ES-I3 (cell line): Measurements from ENCODE around the gene GAS7.
"Not testable (repeated sequence)": the region's sequence is repeated elsewhere in the genome, so short reads cannot be mapped to it uniquely, and the experiment has no call there.

ENCODE experiments used
- H3K36me3 ChIP-seq: 2 replicates; pipeline ENCODE4 v1.6.1; 2013; ENCODE audit warnings: mild to moderate bottlenecking, low read length, control low read depth, moderate library complexity; ENCODE audit not compliant: insufficient read depth
- H3K4me1 ChIP-seq: 2 replicates; pipeline ENCODE4 v1.6.1; 2013; ENCODE audit warnings: mild to moderate bottlenecking, control low read depth, low read length; ENCODE audit not compliant: insufficient read depth
- H3K9ac ChIP-seq: 2 replicates; pipeline ENCODE4 v1.6.1; 2013; ENCODE audit warnings: low read depth, mild to moderate bottlenecking, low read length, moderate library complexity
- H3K9me3 ChIP-seq: 2 replicates; pipeline ENCODE4 v1.6.1; 2013; ENCODE audit warnings: mild to moderate bottlenecking, low read length, moderate library complexity; ENCODE audit not compliant: control insufficient read depth, insufficient read depth

The GAS7 gene

DNA sequence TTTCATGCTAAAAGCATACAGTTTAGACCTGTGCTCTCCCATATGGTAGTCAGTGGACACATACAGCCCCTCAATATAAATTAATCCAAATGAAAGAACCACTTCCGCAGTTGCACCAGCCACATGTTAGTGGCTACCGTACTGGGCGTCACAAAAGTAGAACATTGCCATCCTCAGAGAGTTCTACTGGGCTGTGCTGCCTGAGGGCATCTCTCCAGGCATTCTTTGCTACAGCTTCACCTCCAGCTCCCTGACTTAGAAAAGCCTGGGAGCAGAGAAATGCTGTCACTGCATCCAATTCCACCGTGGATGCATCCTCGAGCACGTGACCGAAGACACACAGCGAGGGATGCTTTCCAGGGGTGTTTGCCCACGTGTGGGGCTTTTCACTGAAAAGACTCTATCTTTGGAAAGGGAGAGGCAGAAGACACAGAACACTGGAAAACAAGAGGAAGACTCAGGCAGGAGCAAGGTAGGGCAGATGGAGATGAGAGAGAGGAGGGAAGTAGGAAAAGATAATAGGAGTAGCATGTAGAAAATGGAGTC lies 86.4 kb downstream of the GAS7 start:
- Histone ChIP-seq H3K9me3 (no peaks in the 10 kb centered on the region), H3K36me3 (no peaks in the 10 kb centered on the region), H3K4me1 (peaks cover 8% of the 10 kb centered on the region; the same call in 1 of the 2 replicates)

DNA sequence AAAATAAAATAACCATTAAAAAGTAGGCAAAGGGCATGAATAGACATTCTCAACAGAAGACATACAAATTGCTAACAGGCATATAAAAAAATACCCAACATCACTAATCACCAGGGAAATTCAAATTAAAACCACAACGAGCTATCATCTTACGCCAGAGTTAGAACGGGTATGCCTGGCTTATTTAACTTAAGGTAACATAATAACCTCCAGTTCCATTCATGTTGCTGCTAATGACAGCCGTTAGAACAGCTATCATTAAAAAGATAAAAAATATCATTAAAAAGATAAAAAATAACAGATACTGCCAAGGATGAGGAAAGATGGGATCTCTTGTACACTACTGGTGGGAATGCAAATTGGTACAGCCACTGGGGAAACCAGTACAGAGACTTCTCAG lies 89.3 kb downstream of the GAS7 start:
- H3K9ac ChIP-seq: no peak overlapping the region
- H3K9me3 ChIP-seq: no peaks in the 10 kb centered on the region
- H3K4me1 ChIP-seq: peaks cover 2% of the 10 kb centered on the region; the same call in 1 of the 2 replicates
- H3K36me3 ChIP-seq: no peaks in the 10 kb centered on the region

More for the DNA sequence above, 86.4 kb downstream of the GAS7 start:
- H3K9ac ChIP-seq: no peak overlapping the region

GRCh38 chr17:10107316-10108165 lies 90.9 kb downstream of the GAS7 start:
- Histone ChIP-seq H3K9ac (no peak overlapping the region), H3K9me3 (no peaks in the 10 kb centered on the region), H3K4me1 (peaks cover 4% of the 10 kb centered on the region; the same call in 1 of the 2 replicates), H3K36me3 (no peaks in the 10 kb centered on the region)

- peaks cover 2% of the 10 kb centered on the region; the same call in 1 of the 2 replicates for H3K4me1 ChIP-seq
- no peaks in the 10 kb centered on the region for H3K36me3 ChIP-seq
- H3K9ac ChIP-seq: no peak overlapping the region
- H3K9me3 ChIP-seq: no peaks in the 10 kb centered on the region
These were observed 92.3 kb downstream of the GAS7 start for GRCh38 chr17:10106067-10106466.

- no peaks in the 10 kb centered on the region for H3K36me3 ChIP-seq
- peaks cover 2% of the 10 kb centered on the region; the same call in 1 of the 2 replicates for H3K4me1 ChIP-seq
- no peak overlapping the region for H3K9ac ChIP-seq
- no peaks in the 10 kb centered on the region for H3K9me3 ChIP-seq
These were observed 92.8 kb downstream of the GAS7 start for GRCh38 chr17:10105513-10106001.

- Histone ChIP-seq H3K4me1 (peaks cover 2% of the 10 kb centered on the region; the same call in 1 of the 2 replicates), H3K9me3 (no peaks in the 10 kb centered on the region)
These were observed 94.7 kb downstream of the GAS7 start for GRCh38 chr17:10103712-10104111.

DNA sequence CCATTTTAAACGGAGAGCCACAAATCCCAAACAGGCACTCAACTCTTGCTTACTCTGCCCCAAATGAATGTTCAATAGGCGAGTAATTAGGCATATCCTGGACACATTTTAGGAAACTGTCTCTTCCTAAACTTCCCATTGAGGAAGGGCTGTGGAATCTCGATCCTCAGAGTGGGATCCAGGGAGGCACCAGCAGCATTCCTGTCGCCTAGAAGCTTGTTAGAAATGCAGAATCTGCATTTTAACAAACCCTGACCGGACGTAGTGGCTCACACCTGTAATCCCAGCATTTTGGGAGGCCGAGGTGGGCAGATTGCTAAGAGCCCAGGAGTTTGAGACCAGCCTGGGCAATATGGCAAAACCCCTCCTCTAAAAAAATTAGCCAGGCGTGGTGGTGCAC lies 95.6 kb downstream of the GAS7 start:
- Histone ChIP-seq H3K36me3 (no peaks in the 10 kb centered on the region), H3K4me1 (peaks cover 2% of the 10 kb centered on the region; the same call in 1 of the 2 replicates), H3K9me3 (no peaks in the 10 kb centered on the region), H3K9ac (no peak overlapping the region)

More at GRCh38 chr17:10103712-10104111, 94.7 kb downstream of the GAS7 start:
- H3K9ac ChIP-seq: no peak overlapping the region
- H3K36me3 ChIP-seq: no peaks in the 10 kb centered on the region

DNA sequence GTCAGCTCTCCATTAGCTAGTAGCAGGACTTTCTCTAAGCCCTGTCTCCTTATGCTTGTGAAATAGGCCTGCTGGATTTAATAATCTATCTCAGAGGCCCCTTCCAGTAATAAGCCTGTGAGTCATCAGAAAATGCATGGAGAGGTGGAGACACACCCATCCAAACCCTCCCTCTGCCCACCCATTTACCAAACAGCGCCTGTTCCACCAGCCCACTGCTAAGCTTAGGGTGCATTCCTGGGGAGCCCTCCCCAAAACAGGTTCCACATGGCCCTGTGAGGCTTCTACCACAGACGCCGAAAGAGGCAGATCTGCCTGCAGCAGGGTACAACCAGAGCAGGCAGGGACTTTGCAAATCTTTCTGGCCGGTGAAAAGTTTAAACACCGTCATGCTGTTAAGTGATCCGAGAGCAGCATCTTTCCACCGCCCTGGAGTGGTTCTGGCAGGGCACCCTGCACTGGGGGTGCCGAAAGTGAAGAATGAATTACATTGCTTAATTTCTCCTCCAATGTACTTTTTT lies 99.3 kb downstream of the GAS7 start:
- Histone ChIP-seq H3K9me3 (no peaks in the 10 kb centered on the region), H3K4me1 (0 out of 2 replicates have a peak, but pooled peaks cover 2% of the 10 kb centered on the region), H3K9ac (no peak overlapping the region), H3K36me3 (no peaks in the 10 kb centered on the region)

DNA sequence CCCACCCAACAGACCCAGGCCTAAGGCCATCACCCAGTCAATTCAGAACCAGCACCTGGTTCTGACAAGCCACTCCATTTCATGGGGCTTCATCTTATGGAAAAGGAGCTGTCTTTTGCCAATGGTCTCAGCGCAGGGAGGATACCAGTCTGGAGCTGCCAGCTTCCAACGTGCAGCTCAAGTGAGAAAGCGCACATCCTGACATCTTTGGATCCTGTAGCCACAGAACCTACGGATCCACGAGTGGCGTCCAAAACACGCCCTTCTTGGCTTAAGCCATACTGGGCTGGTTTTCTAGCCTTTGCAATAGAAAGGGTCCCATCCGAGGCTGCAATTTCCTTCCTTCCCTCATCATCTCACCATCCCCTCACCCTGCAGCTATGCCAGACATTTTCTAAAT lies 101.8 kb downstream of the GAS7 start:
- no peak overlapping the region for H3K9ac ChIP-seq
- no peaks in the 10 kb centered on the region for H3K9me3 ChIP-seq
- no peaks in the 10 kb centered on the region for H3K4me1 ChIP-seq
- H3K36me3 ChIP-seq: no peaks in the 10 kb centered on the region

- not testable (repeated sequence) for H3K36me3 ChIP-seq, H3K9me3 ChIP-seq, H3K4me1 ChIP-seq, H3K9ac ChIP-seq
These were observed 103.1 kb downstream of the GAS7 start for GRCh38 chr17:10095295-10095694.

DNA sequence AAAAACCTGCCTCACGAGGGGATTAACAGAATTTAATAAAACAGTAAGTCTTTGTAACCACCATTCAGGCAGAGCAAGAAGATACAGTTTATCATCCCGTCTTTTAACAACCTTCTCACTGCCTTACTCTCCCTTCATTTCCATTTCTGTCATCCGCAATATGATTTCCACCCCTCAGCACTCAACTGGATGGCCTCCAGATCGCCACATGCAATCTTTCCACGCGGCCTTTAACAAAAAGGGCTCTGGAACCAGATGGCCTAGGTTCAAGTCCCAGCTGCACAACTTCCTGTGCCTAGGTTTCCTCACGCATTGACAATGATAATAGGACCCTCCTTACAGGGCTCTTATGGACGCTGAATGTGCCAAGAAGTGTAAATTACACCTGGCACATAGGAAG lies 103.6 kb downstream of the GAS7 start:
- Histone ChIP-seq H3K36me3 (no peaks in the 10 kb centered on the region), H3K4me1 (no peaks in the 10 kb centered on the region), H3K9ac (no peak overlapping the region), H3K9me3 (no peaks in the 10 kb centered on the region)

DNA sequence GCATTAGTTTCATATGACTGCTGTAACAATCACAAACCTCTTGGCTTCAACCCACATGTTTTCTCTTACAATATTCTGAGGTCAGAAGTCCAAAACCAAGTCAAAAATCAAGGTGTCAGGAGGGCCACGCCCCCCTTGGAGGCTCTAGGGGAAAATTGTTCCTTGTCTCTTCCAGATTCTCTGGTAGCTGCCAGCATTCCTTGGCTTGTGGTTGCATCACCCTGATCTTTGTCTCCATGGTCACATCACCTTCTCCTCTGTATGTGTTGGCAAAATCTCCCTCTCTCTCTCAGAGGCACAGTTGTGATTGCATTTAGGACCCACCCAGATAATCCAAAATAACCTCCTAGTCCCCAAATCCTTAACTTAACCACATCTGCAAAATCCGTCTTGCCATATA lies 105.8 kb downstream of the GAS7 start:
- no peaks in the 10 kb centered on the region for H3K36me3 ChIP-seq
- H3K9me3 ChIP-seq: no peaks in the 10 kb centered on the region
- H3K9ac ChIP-seq: no peak overlapping the region
- no peaks in the 10 kb centered on the region for H3K4me1 ChIP-seq

DNA sequence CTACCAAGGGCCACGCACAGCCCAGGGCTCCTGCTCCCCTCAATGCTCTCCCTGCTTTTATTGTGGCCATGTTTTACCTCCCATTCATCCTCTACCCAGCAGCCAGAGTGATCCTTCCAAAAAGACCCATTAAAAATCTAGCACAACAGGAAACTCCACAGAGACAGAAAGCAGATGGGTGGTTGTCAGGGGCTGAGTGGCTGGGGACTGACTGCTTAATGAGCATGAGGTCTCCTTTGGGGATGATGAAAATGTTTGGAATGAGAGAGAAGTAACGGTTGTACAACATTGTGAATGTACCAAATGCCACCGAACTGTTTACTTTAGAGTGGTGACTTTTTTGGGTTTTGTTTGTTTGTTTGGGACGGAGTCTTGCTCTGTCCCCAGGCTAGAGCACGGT lies 107.4 kb downstream of the GAS7 start:
- H3K9ac ChIP-seq: no peak overlapping the region
- no peaks in the 10 kb centered on the region for H3K4me1 ChIP-seq
- H3K9me3 ChIP-seq: no peaks in the 10 kb centered on the region
- H3K36me3 ChIP-seq: no peaks in the 10 kb centered on the region

GRCh38 chr17:10089196-10089804 lies 109.1 kb downstream of the GAS7 start:
- Histone ChIP-seq H3K36me3 (no peaks in the 10 kb centered on the region), H3K9me3 (no peaks in the 10 kb centered on the region), H3K4me1 (no peaks in the 10 kb centered on the region), H3K9ac (no peak overlapping the region)
